GM18909 (cell line): Measurements from ENCODE around the gene APBB1.
A peak's percentile ranks its signal among the peaks of the same experiment; 100 is the strongest.

Source experiments
- ATAC-seq: cut with Tn5 transposase; IDR thresholded peaks from one replicate; pipeline ENCODE4 v1.9.1; 2021; ENCODE audit warnings: mild to moderate bottlenecking; ENCODE audit not compliant: unreplicated experiment, poor library complexity

The APBB1 gene

DNA sequence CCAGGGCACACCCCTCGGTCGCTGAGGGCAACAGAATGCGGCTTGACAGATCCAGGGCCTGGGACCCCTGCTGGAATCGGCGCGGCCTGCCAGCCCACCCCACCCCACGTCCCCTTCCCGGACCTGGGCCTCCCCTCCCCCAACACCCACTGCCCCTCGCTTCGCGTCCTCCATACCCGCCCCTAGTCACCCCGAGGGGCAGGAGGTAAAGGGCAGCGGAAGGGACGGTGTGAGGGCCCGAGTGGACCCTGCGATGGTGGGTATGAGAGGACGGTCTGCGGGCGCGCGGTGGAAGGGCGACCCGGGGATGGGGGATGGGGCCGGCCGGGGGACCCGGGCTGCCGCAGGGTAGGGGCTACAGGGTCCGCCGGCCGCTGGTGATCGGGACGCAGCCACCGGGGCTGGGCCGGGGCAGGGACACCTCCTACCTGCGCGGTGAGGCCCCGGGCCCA, 311 bp downstream of the APBB1 start:
- peak; percentile 8 for ATAC-seq

DNA sequence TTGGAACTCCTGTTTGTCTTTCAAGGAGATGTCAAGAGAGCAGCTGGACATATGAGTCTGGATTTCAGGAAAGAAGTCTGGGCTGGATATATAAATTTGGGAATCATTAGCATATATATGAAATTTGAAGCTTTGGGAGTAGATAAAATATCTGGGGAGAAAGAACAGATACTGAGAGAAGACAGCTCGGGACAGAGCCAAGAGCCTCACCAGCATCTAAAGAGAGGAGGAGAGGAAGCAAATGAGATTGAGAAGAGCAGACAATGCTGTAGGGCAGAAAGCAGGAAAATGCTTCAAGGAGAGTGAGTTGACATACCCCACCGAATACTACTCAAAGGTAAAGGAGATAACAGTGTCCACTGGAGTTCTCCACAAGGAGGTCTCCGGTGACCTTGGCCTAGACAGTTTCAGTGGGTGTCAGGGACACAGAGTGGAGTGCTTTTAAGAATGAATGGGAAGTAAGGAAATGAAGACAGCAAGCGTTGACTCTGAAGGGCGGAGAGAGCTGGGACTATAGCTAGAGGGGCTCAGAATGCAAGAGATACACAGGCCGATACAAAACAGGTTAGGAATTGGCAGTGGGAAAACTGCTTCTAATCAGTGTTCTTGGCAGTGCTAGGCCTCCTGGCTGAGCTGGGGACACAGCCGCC, 862 bp downstream of the APBB1 start:
- ATAC-seq, result no peak

GRCh38 chr11:6415797-6416196, 3.1 kb downstream of the APBB1 start:
- ATAC-seq, result no peak

- ATAC-seq, result peak; percentile 62
These were observed 4.0 kb downstream of the APBB1 start for GRCh38 chr11:6414874-6415328.

DNA sequence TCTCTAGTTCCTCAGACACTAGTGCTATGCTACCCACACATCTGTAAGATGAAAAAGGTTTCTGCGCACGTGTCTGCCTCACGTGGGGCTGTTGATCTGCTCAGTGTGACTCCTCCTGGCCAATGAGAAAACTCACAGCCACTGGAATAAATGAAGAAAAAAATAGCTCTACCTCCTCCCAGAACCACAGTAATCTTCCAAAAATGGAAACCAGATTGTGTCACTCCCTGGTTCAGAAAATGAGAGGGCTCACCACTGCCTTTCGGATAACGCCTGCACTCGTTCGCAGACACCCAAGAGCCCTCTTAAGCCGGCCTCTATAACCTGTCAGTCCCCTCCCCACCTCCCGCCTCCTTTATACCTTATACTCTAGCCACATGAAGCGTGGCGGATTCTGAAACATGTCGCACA, 5.1 kb downstream of the APBB1 start:
- ATAC-seq, result no peak

- ATAC-seq, result no peak
These were observed 7.3 kb downstream of the APBB1 start for GRCh38 chr11:6411594-6412031.

DNA sequence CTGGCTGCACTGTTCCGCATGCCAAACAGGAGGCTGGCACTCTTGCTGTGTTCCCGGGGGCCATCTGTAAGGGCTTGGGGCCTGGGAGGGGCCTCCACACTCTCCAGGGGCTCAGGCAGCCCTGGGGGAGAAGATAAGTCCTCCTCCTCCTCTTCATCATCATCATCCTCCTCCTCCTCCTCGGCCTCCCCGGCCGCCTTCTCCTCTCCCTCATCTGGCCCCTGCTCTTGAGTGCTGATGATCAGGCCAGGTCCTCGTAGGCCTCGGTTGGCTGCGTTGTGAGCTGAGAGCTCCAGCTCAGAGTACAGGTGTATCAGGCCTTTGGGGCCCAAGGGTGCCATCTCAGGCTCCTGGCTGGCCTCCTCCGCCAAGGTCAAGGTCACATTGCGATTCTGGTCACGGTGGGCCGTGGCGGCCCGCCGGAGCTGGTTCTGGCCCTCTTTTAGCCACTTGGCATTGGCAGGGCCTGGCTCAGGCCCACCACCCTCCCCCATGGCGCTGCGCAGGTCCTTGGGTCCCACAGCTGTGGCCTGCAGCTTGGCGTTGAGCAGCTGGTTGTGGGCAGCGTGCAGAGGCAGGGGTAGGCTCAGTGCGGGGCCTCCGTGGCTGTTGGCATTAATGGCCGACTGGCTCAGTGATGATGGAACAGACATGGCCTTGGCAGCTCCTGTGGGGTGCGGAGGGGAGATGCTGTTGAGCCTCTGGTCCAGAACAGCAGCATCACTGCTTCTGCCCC, 8.0 kb downstream of the APBB1 start:
- no peak for ATAC-seq

GRCh38 chr11:6406370-6406769, 12.5 kb downstream of the APBB1 start:
- ATAC-seq, result no peak

DNA sequence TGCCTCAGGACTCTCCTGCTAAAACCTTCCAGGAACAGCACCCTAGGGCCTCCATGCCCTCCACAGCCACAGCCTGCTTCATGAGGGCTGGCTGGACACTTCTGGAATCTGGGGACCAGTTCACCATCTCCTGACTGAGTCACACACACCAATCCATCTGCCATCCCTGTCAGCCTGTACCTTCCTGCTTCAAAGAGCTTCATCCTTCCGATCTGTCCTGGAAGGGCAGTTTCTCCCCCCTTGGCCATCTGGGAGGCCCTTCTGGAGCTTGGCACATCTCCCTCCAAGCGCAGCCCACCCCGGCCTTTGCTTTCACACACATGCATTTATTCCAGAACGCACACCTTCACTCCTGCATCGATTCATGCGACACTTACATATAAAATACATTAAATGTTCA, 13.0 kb downstream of the APBB1 start:
- ATAC-seq, result no peak

GRCh38 chr11:6405052-6405667, 13.7 kb downstream of the APBB1 start:
- no peak for ATAC-seq

GRCh38 chr11:6404342-6405051, 14.4 kb downstream of the APBB1 start:
- ATAC-seq, result no peak

DNA sequence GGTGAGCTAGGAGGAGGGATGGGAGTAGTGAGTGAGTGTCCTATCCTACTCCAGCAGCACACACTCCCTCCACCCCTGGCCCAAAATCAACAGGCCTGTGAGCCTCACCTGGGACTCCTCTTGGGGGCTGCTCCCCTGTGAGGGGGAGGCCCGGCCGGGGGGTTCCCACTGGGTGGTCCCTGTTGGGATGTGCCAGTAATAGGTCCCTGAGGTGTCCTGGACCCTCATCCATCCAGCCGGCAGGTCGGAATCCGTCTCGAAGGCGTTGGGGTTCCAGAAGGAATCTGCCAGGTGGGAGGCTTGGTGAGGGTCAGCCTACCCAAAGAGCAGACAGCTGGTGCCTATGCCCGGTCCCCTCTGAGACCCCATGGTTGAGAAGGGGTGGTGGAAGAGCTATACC, 15.4 kb downstream of the APBB1 start:
- ATAC-seq, result no peak

GRCh38 chr11:6402561-6402981, 16.3 kb downstream of the APBB1 start:
- ATAC-seq, result peak; percentile 93

DNA sequence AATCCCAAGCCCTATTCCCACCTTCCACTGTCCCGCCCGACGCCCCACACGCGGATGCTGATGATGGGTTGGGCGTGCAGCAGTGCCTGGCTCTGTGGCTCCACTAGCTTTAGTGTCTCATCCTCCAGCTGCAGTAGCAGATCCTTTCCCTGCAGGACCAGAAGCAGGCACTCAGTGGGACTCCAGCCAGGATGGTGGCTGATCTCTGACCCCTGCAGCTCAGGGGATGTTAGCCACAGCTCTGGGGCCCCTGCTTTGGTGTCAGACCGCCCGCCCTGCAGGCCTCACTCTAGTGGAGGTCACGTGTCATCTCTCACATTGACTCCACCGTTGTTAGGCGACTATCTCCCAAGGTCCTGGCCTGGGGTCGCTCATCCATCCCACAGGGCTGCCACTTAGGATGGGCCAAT, 16.8 kb downstream of the APBB1 start:
- ATAC-seq, result peak; percentile 48

DNA sequence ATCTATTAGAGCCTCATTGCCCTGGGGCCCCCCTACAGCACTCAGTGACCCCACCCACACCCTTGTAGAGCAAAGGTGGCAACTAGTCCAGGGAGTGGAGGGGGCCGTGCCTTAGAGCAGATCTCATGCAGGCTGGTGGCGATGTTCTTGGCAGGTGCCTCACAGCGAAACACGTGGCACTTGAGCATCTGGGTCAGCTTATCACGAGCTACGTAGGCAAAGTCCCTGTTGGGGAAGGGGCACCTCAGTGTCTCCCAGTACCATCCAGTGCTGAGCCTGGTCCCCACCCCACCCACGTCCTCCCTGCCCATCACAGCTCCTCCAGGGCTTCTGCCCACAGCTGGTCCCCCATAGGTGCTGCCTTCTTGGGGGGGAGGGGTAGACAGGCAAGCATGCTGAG, 17.4 kb downstream of the APBB1 start:
- ATAC-seq, result no peak

DNA sequence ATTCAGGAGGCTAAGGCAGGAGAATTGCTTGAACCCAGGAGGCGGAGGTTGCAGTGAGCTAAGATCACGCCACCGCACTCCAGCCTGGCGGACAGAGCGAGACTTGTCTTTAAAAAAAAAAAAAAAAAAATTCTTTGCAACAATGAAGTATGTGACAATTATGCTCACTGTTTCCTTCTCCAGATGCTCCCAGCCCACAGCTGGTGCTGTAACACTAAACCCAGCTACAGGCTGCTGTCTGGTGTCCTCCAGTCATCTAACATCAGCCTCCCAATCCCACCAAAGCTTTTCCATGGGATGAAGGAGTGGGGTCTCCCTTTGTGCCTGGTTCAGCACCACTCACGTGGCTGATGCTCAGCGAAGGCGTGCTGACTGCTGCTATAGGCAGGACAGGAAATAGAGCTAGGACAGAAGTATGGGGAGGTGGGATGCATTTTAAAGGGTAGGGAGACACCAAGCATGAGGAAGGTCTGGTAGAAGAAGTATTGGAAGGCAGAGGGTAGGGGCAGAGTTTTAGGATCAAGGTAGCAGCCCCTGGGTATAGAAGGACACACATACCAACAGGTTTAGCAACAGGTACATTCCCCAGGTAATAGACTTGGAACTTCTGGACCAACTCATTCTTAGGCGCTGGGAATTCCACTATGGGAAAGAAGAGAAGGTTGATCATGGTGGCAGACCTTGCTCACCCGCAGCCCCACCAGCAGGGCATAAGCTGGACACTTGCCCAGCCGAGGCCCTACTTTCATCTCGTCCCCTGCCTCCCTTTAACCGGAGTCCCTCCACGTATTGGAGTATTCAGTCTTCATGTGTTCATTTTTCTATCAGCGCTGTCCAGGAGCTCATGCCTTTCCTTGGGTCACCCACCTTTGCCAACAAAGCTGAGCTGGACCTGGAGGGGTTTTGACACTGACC, 18.2 kb downstream of the APBB1 start:
- no peak for ATAC-seq

DNA sequence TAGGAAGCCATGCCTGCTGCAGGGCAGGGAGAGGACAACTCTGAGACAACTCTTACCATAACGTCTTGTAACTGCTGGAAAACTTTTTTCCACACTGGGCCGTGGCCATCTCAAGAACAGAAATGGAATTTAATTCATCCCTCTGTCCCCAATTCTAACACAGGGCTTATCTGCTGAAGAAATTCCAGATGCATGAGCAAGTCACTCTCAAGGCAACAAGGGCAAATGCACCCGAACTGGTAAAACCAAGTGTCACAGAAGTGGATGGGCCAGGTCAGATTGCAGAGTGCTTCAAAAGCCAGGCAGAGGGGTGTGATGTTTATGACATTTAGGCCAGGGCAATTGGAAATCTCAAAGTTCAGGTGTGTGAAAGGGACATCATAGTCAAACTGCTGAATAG, 21.3 kb downstream of the APBB1 start:
- ATAC-seq, result no peak

GRCh38 chr11:6397156-6397555, 21.7 kb downstream of the APBB1 start:
- ATAC-seq, result no peak

DNA sequence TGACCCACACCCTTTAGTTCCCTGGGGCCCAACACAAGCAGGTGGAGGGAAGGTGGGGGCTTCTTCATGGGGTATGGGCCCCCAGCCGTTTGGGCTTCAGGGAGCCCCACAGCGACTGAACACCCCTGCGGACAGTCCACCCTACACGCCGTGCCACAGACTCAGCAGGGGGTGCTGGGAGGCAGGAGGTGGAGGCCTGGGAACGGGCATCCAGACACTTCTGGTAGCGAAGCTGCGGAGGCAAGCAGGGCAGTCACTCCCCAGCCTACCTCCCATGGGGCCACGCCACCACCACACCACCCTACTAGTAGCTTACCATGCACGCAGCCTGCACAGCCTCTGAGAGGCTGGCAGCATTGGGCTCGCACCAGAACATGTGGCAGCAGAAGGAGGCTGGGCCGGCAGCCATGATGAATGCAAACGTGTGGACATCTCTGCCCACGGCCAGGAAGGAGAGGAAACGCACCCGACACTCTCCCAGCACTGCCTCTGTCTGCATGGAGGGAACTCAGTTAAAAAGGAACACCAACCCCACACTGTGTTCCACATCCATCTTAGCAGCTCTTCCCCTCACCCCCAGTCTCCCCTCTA, 23.3 kb downstream of the APBB1 start:
- ATAC-seq, result no peak
